Measurements from ENCODE around the gene ABLIM2.

DNA sequence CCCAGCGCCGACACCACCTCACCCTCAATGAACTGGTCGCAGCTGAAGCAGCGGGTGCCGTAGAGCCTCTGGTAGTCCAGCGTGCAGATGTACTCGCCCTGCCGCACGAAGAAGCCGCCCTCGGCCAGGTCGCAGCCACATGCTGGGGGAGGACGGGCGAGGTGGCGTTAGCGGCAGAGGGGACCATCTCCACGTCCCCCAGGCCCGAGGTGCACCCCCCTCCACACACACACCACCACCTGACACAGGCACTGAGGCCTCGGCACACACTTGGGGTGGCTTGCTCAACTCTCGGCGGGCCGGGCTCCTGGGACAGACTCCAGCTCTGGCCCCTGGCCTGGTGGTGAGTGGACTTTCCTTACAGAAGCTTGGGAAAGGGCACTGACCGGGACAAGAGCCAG lies 61.5 kb downstream of the ABLIM2 start:
- TF ChIP-seq, protein P1, sequence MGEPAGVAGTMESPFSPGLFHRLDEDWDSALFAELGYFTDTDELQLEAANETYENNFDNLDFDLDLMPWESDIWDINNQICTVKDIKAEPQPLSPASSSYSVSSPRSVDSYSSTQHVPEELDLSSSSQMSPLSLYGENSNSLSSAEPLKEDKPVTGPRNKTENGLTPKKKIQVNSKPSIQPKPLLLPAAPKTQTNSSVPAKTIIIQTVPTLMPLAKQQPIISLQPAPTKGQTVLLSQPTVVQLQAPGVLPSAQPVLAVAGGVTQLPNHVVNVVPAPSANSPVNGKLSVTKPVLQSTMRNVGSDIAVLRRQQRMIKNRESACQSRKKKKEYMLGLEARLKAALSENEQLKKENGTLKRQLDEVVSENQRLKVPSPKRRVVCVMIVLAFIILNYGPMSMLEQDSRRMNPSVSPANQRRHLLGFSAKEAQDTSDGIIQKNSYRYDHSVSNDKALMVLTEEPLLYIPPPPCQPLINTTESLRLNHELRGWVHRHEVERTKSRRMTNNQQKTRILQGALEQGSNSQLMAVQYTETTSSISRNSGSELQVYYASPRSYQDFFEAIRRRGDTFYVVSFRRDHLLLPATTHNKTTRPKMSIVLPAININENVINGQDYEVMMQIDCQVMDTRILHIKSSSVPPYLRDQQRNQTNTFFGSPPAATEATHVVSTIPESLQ (CRISPR knock-in tag; conservative IDR thresholded peaks at IDR 0.05): no peak
- TF ChIP-seq PHB2 (IDR thresholded peaks at IDR 0.05; ENCODE audit: partially characterized antibody) (no peak), ZBTB7A (CRISPR knock-in tag; IDR thresholded peaks at IDR 0.05) (no peak), HOXA9 (CRISPR knock-in tag; IDR thresholded peaks at IDR 0.05; ENCODE audit: borderline replicate concordance) (no peak), SNRNP70 (IDR thresholded peaks at IDR 0.05; ENCODE audit: low read depth, low read length) (no peak), YY1 (IDR thresholded peaks at IDR 0.05; ENCODE audit: insufficient read depth, insufficient replicate concordance, low read depth, low read length) (no peak), ZFP82 (CRISPR knock-in tag; IDR thresholded peaks at IDR 0.05; ENCODE audit: borderline replicate concordance) (no peak)
- TF ChIP-seq, protein P2, sequence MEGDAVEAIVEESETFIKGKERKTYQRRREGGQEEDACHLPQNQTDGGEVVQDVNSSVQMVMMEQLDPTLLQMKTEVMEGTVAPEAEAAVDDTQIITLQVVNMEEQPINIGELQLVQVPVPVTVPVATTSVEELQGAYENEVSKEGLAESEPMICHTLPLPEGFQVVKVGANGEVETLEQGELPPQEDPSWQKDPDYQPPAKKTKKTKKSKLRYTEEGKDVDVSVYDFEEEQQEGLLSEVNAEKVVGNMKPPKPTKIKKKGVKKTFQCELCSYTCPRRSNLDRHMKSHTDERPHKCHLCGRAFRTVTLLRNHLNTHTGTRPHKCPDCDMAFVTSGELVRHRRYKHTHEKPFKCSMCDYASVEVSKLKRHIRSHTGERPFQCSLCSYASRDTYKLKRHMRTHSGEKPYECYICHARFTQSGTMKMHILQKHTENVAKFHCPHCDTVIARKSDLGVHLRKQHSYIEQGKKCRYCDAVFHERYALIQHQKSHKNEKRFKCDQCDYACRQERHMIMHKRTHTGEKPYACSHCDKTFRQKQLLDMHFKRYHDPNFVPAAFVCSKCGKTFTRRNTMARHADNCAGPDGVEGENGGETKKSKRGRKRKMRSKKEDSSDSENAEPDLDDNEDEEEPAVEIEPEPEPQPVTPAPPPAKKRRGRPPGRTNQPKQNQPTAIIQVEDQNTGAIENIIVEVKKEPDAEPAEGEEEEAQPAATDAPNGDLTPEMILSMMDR (CRISPR knock-in tag; IDR thresholded peaks at IDR 0.05): no peak
- TF ChIP-seq, protein P3, sequence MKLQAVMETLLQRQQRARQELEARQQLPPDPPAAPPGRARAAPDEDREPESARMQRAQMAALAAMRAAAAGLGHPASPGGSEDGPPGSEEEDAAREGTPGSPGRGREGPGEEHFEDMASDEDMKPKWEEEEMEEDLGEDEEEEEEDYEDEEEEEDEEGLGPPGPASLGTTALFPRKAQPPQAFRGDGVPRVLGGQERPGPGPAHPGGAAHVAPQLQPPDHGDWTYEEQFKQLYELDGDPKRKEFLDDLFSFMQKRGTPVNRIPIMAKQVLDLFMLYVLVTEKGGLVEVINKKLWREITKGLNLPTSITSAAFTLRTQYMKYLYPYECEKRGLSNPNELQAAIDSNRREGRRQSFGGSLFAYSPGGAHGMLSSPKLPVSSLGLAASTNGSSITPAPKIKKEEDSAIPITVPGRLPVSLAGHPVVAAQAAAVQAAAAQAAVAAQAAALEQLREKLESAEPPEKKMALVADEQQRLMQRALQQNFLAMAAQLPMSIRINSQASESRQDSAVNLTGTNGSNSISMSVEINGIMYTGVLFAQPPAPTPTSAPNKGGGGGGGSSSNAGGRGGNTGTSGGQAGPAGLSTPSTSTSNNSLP (IDR thresholded peaks at IDR 0.05; ENCODE audit: low read depth, low read length): no peak

Data from HepG2 (cell line).